Measurements from ENCODE around the gene SIGLECL1. TPM values are rescaled to one million over a fixed set of nuclear protein-coding genes. Genes with fewer than 3 reads are reported as not detected.
A peak's percentile ranks its signal among the peaks of the same experiment; 100 is the strongest.

The SIGLECL1 gene
- total RNA-seq, 1 experiment from 2014 or later: not detected

- ChIA-PET POLR2A (no interaction called here), CTCF (interaction anchor here (0.5 to 4.2 kb wide), 42 partner anchors 11 to 443 kb away, joined by 3 to 85 read pairs (median 4); partner anchors contain the start of gene CTU1)
- peak; percentile 65 for ATAC-seq
- no peak overlapping the region for H3K27ac Mint-ChIP-seq
- H3K4me3 Mint-ChIP-seq: no peak overlapping the region
- peaks cover 3% of the 10 kb centered on the region; the same call in 1 of the 2 replicates for H3K27me3 Mint-ChIP-seq (ENCODE audit: low read depth)
- H3K36me3 Mint-ChIP-seq: peaks cover 3% of the 10 kb centered on the region; the same call in 1 of the 2 replicates
- peaks cover 17% of the 10 kb centered on the region for H3K9me3 Mint-ChIP-seq
- TF ChIP-seq ATF3 (CRISPR knock-in tag; conservative IDR thresholded peaks at IDR 0.05) (no peak), CTCF (IDR thresholded peaks at IDR 0.05) (peak; percentile 52)
- H3K4me1 Mint-ChIP-seq: peaks cover 14% of the 10 kb centered on the region
- DNase-seq (ENCODE audit: low spot score): peak; percentile 66
Observed at GRCh38 chr19:51259348-51260245, 8.7 kb downstream of the SIGLECL1 start.

GRCh38 chr19:51263808-51264207 is 12.9 kb downstream of the SIGLECL1 start:
- peaks cover 5% of the 10 kb centered on the region for H3K4me1 Mint-ChIP-seq
- no peaks in the 10 kb centered on the region for H3K36me3 Mint-ChIP-seq
- peaks cover 5% of the 10 kb centered on the region for H3K9me3 Mint-ChIP-seq
- TF ChIP-seq FOXJ3 (CRISPR knock-in tag; IDR thresholded peaks at IDR 0.05; ENCODE audit: borderline replicate concordance): no peak
- no peak for TF ChIP-seq USF2 (CRISPR knock-in tag; IDR thresholded peaks at IDR 0.05)
- no peak for TF ChIP-seq ZNF532 (CRISPR knock-in tag; IDR thresholded peaks at IDR 0.05; ENCODE audit: borderline replicate concordance)
- TF ChIP-seq STAT6 (CRISPR knock-in tag; conservative IDR thresholded peaks at IDR 0.05; ENCODE audit: low read depth): no peak
- TF ChIP-seq ZNF671 (CRISPR knock-in tag; IDR thresholded peaks at IDR 0.05): no peak
- no peak for TF ChIP-seq GRHL2 (CRISPR knock-in tag; IDR thresholded peaks at IDR 0.05; ENCODE audit: insufficient replicate concordance, severe bottlenecking)
- no peak for TF ChIP-seq ATF3 (CRISPR knock-in tag; conservative IDR thresholded peaks at IDR 0.05)
- ATAC-seq (no peak), DNase-seq (ENCODE audit: low spot score) (no peak)
- ChIA-PET POLR2A (no interaction called here), CTCF (no interaction called here)
- H3K27ac Mint-ChIP-seq: no peak overlapping the region
- H3K4me3 Mint-ChIP-seq: no peak overlapping the region
- H3K27me3 Mint-ChIP-seq (ENCODE audit: low read depth): peaks cover 5% of the 10 kb centered on the region; the same call in 1 of the 2 replicates

All from WTC11 (cell line).